HepG2 (cell line): ENCODE data around the gene USP36. TPM values are rescaled to one million over a fixed set of nuclear protein-coding genes. Genes with fewer than 3 reads are reported as not detected.

Experiments used
- ATF7 ChIP-seq, 2 experiments: fragments of 450-650 bp in 1 of 2; sonication (generic) in 1 of 2; formaldehyde crosslinking in 1 of 2; IDR thresholded peaks; 2 replicates each; pipeline versions ENCODE4 v1.4.0 to v1.6.1; 2016 to 2020; ENCODE audit warnings: antibody characterized with exemption in 1 of 2, mild to moderate bottlenecking in 1 of 2, missing genetic modification reagents in 1 of 2
- BATF2 ChIP-seq: sonication (generic); formaldehyde crosslinking; IDR thresholded peaks from 2 replicates; pipeline ENCODE4 v1.8.0; 2022; ENCODE audit warnings: mild to moderate bottlenecking, missing genetic modification reagents, moderate library complexity
- CEBPZ ChIP-seq: IDR thresholded peaks from 2 replicates; pipeline ENCODE4 v1.6.1; 2012; ENCODE audit warnings: low read length, improper control_type of control experiment
- EEA1 ChIP-seq: sonication (generic); formaldehyde crosslinking; IDR thresholded peaks from 2 replicates; pipeline ENCODE4 v1.5.1; 2020; ENCODE audit warnings: mild to moderate bottlenecking, missing genetic modification reagents, borderline replicate concordance
- GTF3A ChIP-seq: sonication (generic); formaldehyde crosslinking; conservative IDR thresholded peaks from 2 replicates; pipeline ENCODE4 v1.4.0; 2020; ENCODE audit warnings: mild to moderate bottlenecking, missing genetic modification reagents
- GZF1 ChIP-seq: sonication (generic); formaldehyde crosslinking; IDR thresholded peaks from 2 replicates; pipeline ENCODE4 v1.5.1; 2020; ENCODE audit warnings: mild to moderate bottlenecking, missing genetic modification reagents
- HCFC1 ChIP-seq: fragments of 150-350 bp; IDR thresholded peaks from 2 replicates; pipeline ENCODE4 v1.6.1; 2014; ENCODE audit warnings: low read depth, low read length
- JUN ChIP-seq: sonication (generic); formaldehyde crosslinking; IDR thresholded peaks from 2 replicates; pipeline ENCODE4 v1.4.0; 2020; ENCODE audit warnings: mild to moderate bottlenecking, missing genetic modification reagents
- KDM5B ChIP-seq: sonication (generic); formaldehyde crosslinking; IDR thresholded peaks from 2 replicates; pipeline ENCODE4 v1.4.0; 2020; ENCODE audit warnings: missing genetic modification reagents, mild to moderate bottlenecking, borderline replicate concordance
- KMT2A ChIP-seq: sonication (generic); formaldehyde crosslinking; IDR thresholded peaks from 2 replicates; pipeline ENCODE4 v1.4.0; 2020; ENCODE audit warnings: missing genetic modification reagents
- MAF1 ChIP-seq: sonication (generic); formaldehyde crosslinking; IDR thresholded peaks from 2 replicates; pipeline ENCODE4 v1.5.0; 2020; ENCODE audit warnings: missing genetic modification reagents, borderline replicate concordance
- MBNL3 ChIP-seq: fragments of 250-450 bp; sonication (Bioruptor Pico); conservative IDR thresholded peaks from 2 replicates; pipeline ENCODE4 v1.8.0; 2022; ENCODE audit warnings: mild to moderate bottlenecking, inconsistent platforms
- MTF1 ChIP-seq: sonication (generic); formaldehyde crosslinking; IDR thresholded peaks from 2 replicates; pipeline ENCODE4 v1.5.0; 2020; ENCODE audit warnings: missing genetic modification reagents
- MTF2 ChIP-seq: sonication (generic); formaldehyde crosslinking; IDR thresholded peaks from 2 replicates; pipeline ENCODE4 v1.5.0; 2020; ENCODE audit warnings: missing genetic modification reagents, borderline replicate concordance
- NFATC3 ChIP-seq: sonication (generic); formaldehyde crosslinking; IDR thresholded peaks from 2 replicates; pipeline ENCODE4 v1.5.1; 2020; ENCODE audit warnings: mild to moderate bottlenecking, missing genetic modification reagents
- NKX3-1 ChIP-seq: sonication (generic); formaldehyde crosslinking; IDR thresholded peaks from 2 replicates; pipeline ENCODE4 v1.5.0; 2020; ENCODE audit warnings: missing genetic modification reagents
- PTBP1 ChIP-seq: fragments of 200-400 bp; formaldehyde crosslinking; IDR thresholded peaks from 2 replicates; pipeline ENCODE4 v1.6.1; 2018; ENCODE audit warnings: low read length, low read depth; ENCODE audit not compliant: poor library complexity, severe bottlenecking
- RORA ChIP-seq: sonication (generic); formaldehyde crosslinking; IDR thresholded peaks from 2 replicates; pipeline ENCODE4 v1.5.0; 2020; ENCODE audit warnings: mild to moderate bottlenecking, missing genetic modification reagents, moderate library complexity
- SRF ChIP-seq: IDR thresholded peaks from 2 replicates; pipeline ENCODE4 v1.6.1; 2011; ENCODE audit warnings: mild to moderate bottlenecking, low read depth, low read length, moderate library complexity
- ZBTB1 ChIP-seq: sonication (generic); formaldehyde crosslinking; IDR thresholded peaks from 2 replicates; pipeline ENCODE4 v1.4.0; 2020; ENCODE audit warnings: missing genetic modification reagents, borderline replicate concordance
- ZBTB3 ChIP-seq: sonication (generic); formaldehyde crosslinking; IDR thresholded peaks from 2 replicates; pipeline ENCODE4 v1.4.0; 2020; ENCODE audit warnings: low read depth, mild to moderate bottlenecking, moderate library complexity, missing genetic modification reagents, borderline replicate concordance
- ZBTB7B ChIP-seq: sonication (generic); formaldehyde crosslinking; IDR thresholded peaks from 2 replicates; pipeline ENCODE4 v1.4.0; 2020; ENCODE audit warnings: missing genetic modification reagents
- ZKSCAN5 ChIP-seq: sonication (generic); formaldehyde crosslinking; IDR thresholded peaks from 2 replicates; pipeline ENCODE4 v1.5.1; 2020; ENCODE audit warnings: mild to moderate bottlenecking, missing genetic modification reagents
- ZNF253 ChIP-seq: sonication (generic); formaldehyde crosslinking; IDR thresholded peaks from 2 replicates; pipeline ENCODE4 v1.8.0; 2022; ENCODE audit warnings: mild to moderate bottlenecking, missing genetic modification reagents, borderline replicate concordance
- ZNF550 ChIP-seq: sonication (generic); formaldehyde crosslinking; IDR thresholded peaks from 2 replicates; pipeline ENCODE4 v1.4.0; 2020; ENCODE audit warnings: mild to moderate bottlenecking, missing genetic modification reagents, borderline replicate concordance
- ZNF607 ChIP-seq: sonication (generic); formaldehyde crosslinking; IDR thresholded peaks from 2 replicates; pipeline ENCODE4 v1.5.1; 2020; ENCODE audit warnings: missing genetic modification reagents, mild to moderate bottlenecking, borderline replicate concordance
- ZNF674 ChIP-seq: sonication (generic); formaldehyde crosslinking; IDR thresholded peaks from 2 replicates; pipeline ENCODE4 v1.5.0; 2020; ENCODE audit warnings: low read depth, mild to moderate bottlenecking, missing genetic modification reagents
- ZNF83 ChIP-seq: sonication (generic); formaldehyde crosslinking; IDR thresholded peaks from 2 replicates; pipeline ENCODE4 v1.4.0; 2020; ENCODE audit warnings: missing genetic modification reagents, mild to moderate bottlenecking, borderline replicate concordance
- ZNF879 ChIP-seq: sonication (generic); formaldehyde crosslinking; IDR thresholded peaks from 2 replicates; pipeline ENCODE4 v1.8.1; 2023; ENCODE audit warnings: missing genetic modification reagents
- polyA plus RNA-seq, 8 experiments: library from polyadenylated mRNA; depleted of rRNA in 3 of 8; stranded (reverse) in 7 of 8; unstranded in 1 of 8; fragments of >200 nt; fragmentation: Illumina TruSeq in 4 of 8; extraction: Trizol in 4 of 8; gene quantifications; 2 replicates each; pipeline versions ENCODE4 v1.2.1 to v1.2.3, GENCODE V29; 2011 to 2016; ENCODE audit warnings: low read depth in 4 of 8, missing spikeins in 1 of 8, mixed read lengths in 1 of 8; ENCODE audit not compliant: insufficient read depth in 1 of 8
- total RNA-seq, 5 experiments: library from RNA; depleted of rRNA; stranded (reverse); fragments of >200 nt; fragmentation: Illumina TruSeq; extraction: Trizol; gene quantifications; 2 replicates each; pipeline ENCODE4 v1.2.3, GENCODE V29; 2016; ENCODE audit warnings: low read depth in 1 of 5

Gene USP36
- total and polyA plus RNA-seq, 2 of the 13 experiments (the other 11 are each of a cell fraction or from before 2014, with no cell fraction given): 29.6 to 45.9 TPM

GRCh38 chr17:78751447-78752161 lies 89.0 kb downstream of the USP36 start (continued):
- TF ChIP-seq CEBPZ (no peak), KDM5B (no peak), ZNF879 (CRISPR knock-in tag) (no peak), HCFC1 (no peak), BATF2 (CRISPR knock-in tag) (no peak), GZF1 (CRISPR knock-in tag) (no peak), NKX3-1 (CRISPR knock-in tag) (no peak), GTF3A (CRISPR knock-in tag) (no peak), MTF2 (CRISPR knock-in tag) (no peak), ZBTB1 (CRISPR knock-in tag) (no peak), JUN (no peak), SRF (no peak), MBNL3 (no peak), ZNF550 (CRISPR knock-in tag) (no peak), ZBTB3 (no peak), ZNF607 (CRISPR knock-in tag) (0 out of 2 replicates have a peak, but pooled peaks have one; percentile 29), KMT2A (peak; percentile 85), ZBTB7B (0 out of 2 replicates have a peak, but pooled peaks have one; percentile 13), RORA (no peak), PTBP1 (no peak), ZNF674 (CRISPR knock-in tag) (no peak), ZNF253 (no peak), EEA1 (CRISPR knock-in tag) (no peak), NFATC3 (CRISPR knock-in tag) (no peak), ZKSCAN5 (CRISPR knock-in tag) (no peak), MAF1 (CRISPR knock-in tag) (no peak; the same call in 1 of the 2 replicates), ZNF83 (CRISPR knock-in tag) (no peak), MTF1 (no peak), ATF7 (IDR thresholded peaks at IDR 0.05) (no peak), ATF7 (CRISPR knock-in tag; IDR thresholded peaks at IDR 0.05) (no peak)
